Hepatocyte (in vitro differentiated cells): ENCODE measurements around the gene KRTAP5-6.
"Not testable (repeated sequence)": the region's sequence is repeated elsewhere in the genome, so short reads cannot be mapped to it uniquely, and the experiment has no call there.

Experiments used
- EZH2 ChIP-seq: fragments of 200-600 bp; sonication (generic); IDR thresholded peaks from 2 replicates; pipeline ENCODE4 v1.6.1; 2016; ENCODE audit warnings: antibody characterized with exemption, mild to moderate bottlenecking, borderline replicate concordance
- TF ChIP-seq, protein P1 (sequence below): fragments of 200-600 bp; sonication (generic); IDR thresholded peaks from 2 replicates; pipeline ENCODE4 v1.5.1; 2016; ENCODE audit warnings: antibody characterized with exemption, mild to moderate bottlenecking; ENCODE audit not compliant: poor library complexity

DNA sequence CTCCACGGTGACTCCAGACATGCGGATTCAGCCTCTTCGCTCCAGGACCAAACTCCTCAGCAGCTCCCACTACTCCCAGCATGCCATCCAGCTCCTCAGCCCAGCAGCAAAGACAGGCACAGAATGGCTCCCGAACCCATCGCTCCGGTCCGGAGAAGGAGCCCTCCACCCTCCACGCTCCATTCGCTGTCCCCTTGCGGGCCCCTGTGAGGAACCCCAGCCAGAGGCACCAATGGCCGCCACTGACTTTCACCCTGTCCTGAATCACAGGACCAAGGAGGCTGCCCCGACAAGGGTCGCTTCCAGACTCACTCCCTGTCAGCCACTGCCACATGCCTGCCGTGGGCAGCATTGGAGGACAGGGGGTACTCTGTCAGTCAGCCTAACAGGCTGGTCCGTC is 10.8 kb upstream of the KRTAP5-6 start:
- TF ChIP-seq, protein P1, sequence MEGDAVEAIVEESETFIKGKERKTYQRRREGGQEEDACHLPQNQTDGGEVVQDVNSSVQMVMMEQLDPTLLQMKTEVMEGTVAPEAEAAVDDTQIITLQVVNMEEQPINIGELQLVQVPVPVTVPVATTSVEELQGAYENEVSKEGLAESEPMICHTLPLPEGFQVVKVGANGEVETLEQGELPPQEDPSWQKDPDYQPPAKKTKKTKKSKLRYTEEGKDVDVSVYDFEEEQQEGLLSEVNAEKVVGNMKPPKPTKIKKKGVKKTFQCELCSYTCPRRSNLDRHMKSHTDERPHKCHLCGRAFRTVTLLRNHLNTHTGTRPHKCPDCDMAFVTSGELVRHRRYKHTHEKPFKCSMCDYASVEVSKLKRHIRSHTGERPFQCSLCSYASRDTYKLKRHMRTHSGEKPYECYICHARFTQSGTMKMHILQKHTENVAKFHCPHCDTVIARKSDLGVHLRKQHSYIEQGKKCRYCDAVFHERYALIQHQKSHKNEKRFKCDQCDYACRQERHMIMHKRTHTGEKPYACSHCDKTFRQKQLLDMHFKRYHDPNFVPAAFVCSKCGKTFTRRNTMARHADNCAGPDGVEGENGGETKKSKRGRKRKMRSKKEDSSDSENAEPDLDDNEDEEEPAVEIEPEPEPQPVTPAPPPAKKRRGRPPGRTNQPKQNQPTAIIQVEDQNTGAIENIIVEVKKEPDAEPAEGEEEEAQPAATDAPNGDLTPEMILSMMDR = not testable (repeated sequence)
- not testable (repeated sequence) for TF ChIP-seq EZH2
